Mesodermal cell (in vitro differentiated cells): ENCODE measurements around the gene FAM98A.

Experiments used
- H3K27ac ChIP-seq: 2 replicates; pipeline ENCODE4 v1.7.0; 2013; ENCODE audit warnings: mild to moderate bottlenecking, low read depth, low read length, moderate library complexity; ENCODE audit not compliant: severe bottlenecking
- H3K36me3 ChIP-seq: 2 replicates; pipeline ENCODE4 v1.7.1; 2013; ENCODE audit warnings: mild to moderate bottlenecking, low read length, moderate library complexity; ENCODE audit not compliant: control insufficient read depth, insufficient read depth
- H3K4me1 ChIP-seq: one replicate; pipeline ENCODE4 v1.7.1; 2013; ENCODE audit warnings: mild to moderate bottlenecking, low read length; ENCODE audit not compliant: insufficient read depth, control insufficient read depth, poor library complexity, severe bottlenecking
- H3K4me3 ChIP-seq: 2 replicates; pipeline ENCODE4 v1.7.0; 2013; ENCODE audit warnings: low read length, control low read depth, mild to moderate bottlenecking; ENCODE audit not compliant: insufficient read depth, poor library complexity, severe bottlenecking; ENCODE audit errors: extremely low read depth
- H3K9me3 ChIP-seq: 2 replicates; pipeline ENCODE4 v1.7.1; 2013; ENCODE audit warnings: mild to moderate bottlenecking, low read length, moderate library complexity; ENCODE audit not compliant: control insufficient read depth
- WGBS, 2 experiments: methylation state at CpG; one replicate each; pipeline ENCODE4 v1.1.5; 2013; ENCODE audit warnings: missing lambda C conversion rate in 2 of 2; ENCODE audit not compliant: insufficient coverage in 2 of 2; 5-methylcytosine and 5-hydroxymethylcytosine counted together

The FAM98A gene

GRCh38 chr2:33598561-33599174, 431 bp downstream of the FAM98A start:
- peaks cover 7% of the 10 kb centered on the region for H3K4me1 ChIP-seq
- H3K27ac ChIP-seq = peak overlapping the region; percentile 90
- WGBS, 2 experiments = 0 to 1% methylated on average over 22 to 23 of the region's 23 CpGs
- peaks cover 15% of the 10 kb centered on the region for H3K36me3 ChIP-seq
- peak overlapping the region; percentile 95 for H3K4me3 ChIP-seq
- no peaks in the 10 kb centered on the region for H3K9me3 ChIP-seq

- no peak overlapping the region for H3K4me3 ChIP-seq
- H3K27ac ChIP-seq = no peak overlapping the region
- 80% methylated on average over 1 of the region's 3 CpGs; no CpG with 5 or more reads in 1 of the 2 experiments for WGBS, 2 experiments
- H3K9me3 ChIP-seq = no peaks in the 10 kb centered on the region
- peaks cover 5% of the 10 kb centered on the region for H3K4me1 ChIP-seq
- H3K36me3 ChIP-seq = peaks cover 30% of the 10 kb centered on the region
Observed at GRCh38 chr2:33597026-33597425, 2.1 kb downstream of the FAM98A start.

GRCh38 chr2:33595385-33595784, 3.7 kb downstream of the FAM98A start:
- H3K4me3 ChIP-seq = no peak overlapping the region
- peaks cover 3% of the 10 kb centered on the region for H3K4me1 ChIP-seq
- H3K9me3 ChIP-seq = no peaks in the 10 kb centered on the region
- 100% methylated on average over 2 of the region's 3 CpGs; no CpG with 5 or more reads in 1 of the 2 experiments for WGBS, 2 experiments
- no peak overlapping the region for H3K27ac ChIP-seq
- peaks cover 35% of the 10 kb centered on the region for H3K36me3 ChIP-seq

- no peaks in the 10 kb centered on the region for H3K4me1 ChIP-seq
- no peaks in the 10 kb centered on the region for H3K9me3 ChIP-seq
- H3K27ac ChIP-seq = no peak overlapping the region
- 60% methylated on average over 1 of the region's 1 CpG; no CpG with 5 or more reads in 1 of the 2 experiments for WGBS, 2 experiments
- no peak overlapping the region for H3K4me3 ChIP-seq
- peaks cover 61% of the 10 kb centered on the region for H3K36me3 ChIP-seq
Observed at GRCh38 chr2:33589444-33589843, 9.7 kb downstream of the FAM98A start.

GRCh38 chr2:33588232-33588631, 10.9 kb downstream of the FAM98A start:
- no CpG with 5 or more reads among the region's 2 CpGs for WGBS, 2 experiments
- H3K36me3 ChIP-seq = peaks cover 60% of the 10 kb centered on the region
- H3K4me3 ChIP-seq = no peak overlapping the region
- no peak overlapping the region for H3K27ac ChIP-seq
- no peaks in the 10 kb centered on the region for H3K4me1 ChIP-seq
- H3K9me3 ChIP-seq = no peaks in the 10 kb centered on the region

- H3K36me3 ChIP-seq = peaks cover 51% of the 10 kb centered on the region
- no CpG with 5 or more reads among the region's 2 CpGs for WGBS, 2 experiments
Observed at GRCh38 chr2:33586766-33587165, 12.3 kb downstream of the FAM98A start.

GRCh38 chr2:33583194-33583938, 15.7 kb downstream of the FAM98A start:
- Histone ChIP-seq H3K4me3 (no peak overlapping the region), H3K36me3 (peaks cover 44% of the 10 kb centered on the region), H3K4me1 (no peaks in the 10 kb centered on the region), H3K9me3 (no peaks in the 10 kb centered on the region), H3K27ac (no peak overlapping the region)
- WGBS, 2 experiments = 0% methylated on average over 1 of the region's 2 CpGs

More at GRCh38 chr2:33586766-33587165, 12.3 kb downstream of the FAM98A start:
- Histone ChIP-seq H3K9me3 (no peaks in the 10 kb centered on the region), H3K4me1 (no peaks in the 10 kb centered on the region), H3K4me3 (no peak overlapping the region), H3K27ac (no peak overlapping the region)

- WGBS, 2 experiments = 70 to 77% methylated on average over 3 to 4 of the region's 5 CpGs
- Histone ChIP-seq H3K4me3 (no peak overlapping the region), H3K27ac (no peak overlapping the region), H3K36me3 (peaks cover 35% of the 10 kb centered on the region), H3K9me3 (no peaks in the 10 kb centered on the region), H3K4me1 (no peaks in the 10 kb centered on the region)
Observed at GRCh38 chr2:33581872-33582271, 17.2 kb downstream of the FAM98A start.

GRCh38 chr2:33579227-33579626, 19.9 kb downstream of the FAM98A start:
- Histone ChIP-seq H3K27ac (no peak overlapping the region), H3K36me3 (peaks cover 12% of the 10 kb centered on the region), H3K4me3 (no peak overlapping the region), H3K4me1 (no peaks in the 10 kb centered on the region), H3K9me3 (no peaks in the 10 kb centered on the region)
- WGBS, 2 experiments = 98 to 100% methylated on average over 4 of the region's 5 CpGs

- H3K4me3 ChIP-seq = no peak overlapping the region
- H3K36me3 ChIP-seq = peaks cover 4% of the 10 kb centered on the region
- no CpG with 5 or more reads among the region's 2 CpGs for WGBS, 2 experiments
Observed at GRCh38 chr2:33577668-33578067, 21.4 kb downstream of the FAM98A start.

GRCh38 chr2:33577084-33577483, 22.0 kb downstream of the FAM98A start:
- H3K36me3 ChIP-seq = no peaks in the 10 kb centered on the region
- no peaks in the 10 kb centered on the region for H3K4me1 ChIP-seq
- no peak overlapping the region for H3K27ac ChIP-seq
- H3K9me3 ChIP-seq = no peaks in the 10 kb centered on the region
- H3K4me3 ChIP-seq = no peak overlapping the region
- 94 to 98% methylated on average over 4 to 5 of the region's 8 CpGs for WGBS, 2 experiments

More at GRCh38 chr2:33577668-33578067, 21.4 kb downstream of the FAM98A start:
- no peaks in the 10 kb centered on the region for H3K9me3 ChIP-seq
- no peak overlapping the region for H3K27ac ChIP-seq
- H3K4me1 ChIP-seq = no peaks in the 10 kb centered on the region
